ENCODE measurements around the gene MED13L. TPM values are rescaled to one million over a fixed set of nuclear protein-coding genes. Genes with fewer than 3 reads are reported as not detected.

MED13L gene
- total and polyA plus RNA-seq, 2 of the 4 experiments (the other 2 are of a cell fraction): 17.9 to 49.1 TPM

DNA sequence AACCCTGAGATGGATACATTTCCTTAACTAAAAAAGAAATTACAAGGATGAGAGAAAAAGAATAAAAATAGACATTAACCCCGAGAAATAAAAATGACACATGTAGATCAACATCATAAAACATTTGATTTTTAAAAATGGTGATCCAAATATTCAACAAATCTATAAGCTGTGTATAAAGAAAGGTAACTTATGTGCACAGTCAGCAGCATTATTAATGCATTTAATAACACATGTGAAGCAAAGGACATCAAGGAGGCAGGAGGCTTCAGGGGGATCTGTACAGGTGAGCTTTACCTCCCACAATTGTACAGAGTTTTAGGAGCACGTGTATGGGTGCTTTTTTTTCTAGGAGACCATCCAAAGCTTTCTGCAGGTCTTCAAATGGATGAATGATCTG lies 76.1 kb downstream of the MED13L start:
- no TSS peak for BruUV-seq (replicated peaks)
- no peaks in the 10 kb centered on the region for H3K27me3 ChIP-seq (ENCODE audit: control insufficient read depth, insufficient read depth, low read length)
- H3K9me1 ChIP-seq (ENCODE audit: insufficient read depth, low read length): peaks cover 17% of the 10 kb centered on the region
- intact Hi-C loops (cut with micrococcal nuclease): no loop called here
- no peak overlapping the region for H4K5ac ChIP-seq (ENCODE audit: low read depth, low read length)
- H2BK5ac ChIP-seq (ENCODE audit: low read depth, low read length, poor library complexity, severe bottlenecking): no peak overlapping the region
- H3K27ac ChIP-seq (ENCODE audit: insufficient read depth, low read length): no peak overlapping the region
- POLR2A ChIA-PET (ENCODE audit: unreplicated experiment): no interaction called here
- dilution Hi-C loops (cut with HindIII; ENCODE audit: low sequenced_read_pairs, unreplicated experiment): no loop called here
- no peak overlapping the region for H2AK5ac ChIP-seq (ENCODE audit: low read depth, low read length)
- H4K20me1 ChIP-seq (ENCODE audit: insufficient read depth, low read length): peaks cover 81% of the 10 kb centered on the region
- no CpG with 5 or more reads among the region's 2 CpGs for WGBS, 2 experiments (ENCODE audit: extremely low coverage in 2 of 2, insufficient read length in 1 of 2)
- no peak overlapping the region for H3K4ac ChIP-seq (ENCODE audit: low read depth, low read length)
- CTCF ChIA-PET: interaction anchor here (1.0 kb wide), 1 partner anchor 399 kb away, joined by 4 read pairs; no protein-coding TSS in a partner anchor
- H3K14ac ChIP-seq (replicated peaks; ENCODE audit: low read depth, low read length): peak overlapping the region; percentile 91
- H2BK120ac ChIP-seq (ENCODE audit: low read depth, low read length): no peak overlapping the region
- H3K18ac ChIP-seq (ENCODE audit: low read depth, low read length): peak overlapping the region; percentile 57
- H2AK9ac ChIP-seq (replicated peaks; ENCODE audit: low read depth, low read length, poor library complexity): no peak overlapping the region
- peak overlapping the region; percentile 86; the same call in 1 of the 2 replicates for H3K23ac ChIP-seq (ENCODE audit: low read depth, low read length)
- H4K8ac ChIP-seq (ENCODE audit: low read depth in 2 of 2, low read length in 2 of 2): no peak overlapping the region
- H3K9me3 ChIP-seq (ENCODE audit: control insufficient read depth, insufficient read depth, low read length): no peaks in the 10 kb centered on the region
- H2BK15ac ChIP-seq (ENCODE audit: low read depth, low read length): no peak overlapping the region
- H3K9ac ChIP-seq (ENCODE audit: low read depth, low read length): no peak overlapping the region
- 0 out of 2 replicates have a peak overlapping the region, but pooled peaks have one; percentile 9 for H2BK20ac ChIP-seq (ENCODE audit: low read depth, low read length)
- no peak for TF ChIP-seq ELK1 (IDR thresholded peaks at IDR 0.05; ENCODE audit: borderline replicate concordance, low read depth, low read length)
- TF ChIP-seq MAFK (IDR thresholded peaks at IDR 0.05; ENCODE audit: low read depth, low read length): peak; percentile 58
- H3K36me3 ChIP-seq (ENCODE audit: control insufficient read depth, insufficient read depth, low read length): no peaks in the 10 kb centered on the region; the same call in 1 of the 2 replicates
- no peak overlapping the region; the same call in 1 of the 2 replicates for H3K4me2 ChIP-seq (ENCODE audit: low read depth, low read length)
- in situ Hi-C loops (cut with MboI; ENCODE audit: low sequenced_read_pairs): no loop called here
- H4K91ac ChIP-seq (ENCODE audit: insufficient read depth, low read depth, low read length): no peak overlapping the region
- H3K4me3 ChIP-seq (ENCODE audit: insufficient read depth, low read depth, low read length): no peak overlapping the region
- peaks cover 15% of the 10 kb centered on the region for H3K4me1 ChIP-seq (ENCODE audit: control insufficient read depth, insufficient read depth, low read length)
- no peak overlapping the region for H3K56ac ChIP-seq (ENCODE audit: extremely low read depth, insufficient read depth, low read length)
- H2AFZ ChIP-seq (replicated peaks; ENCODE audit: low read length, poor library complexity): no peak overlapping the region
- H3K79me1 ChIP-seq (ENCODE audit: low read depth in 1 of 2, low read length in 2 of 2): peaks cover 15 to 73% of the 10 kb centered on the region in 2 experiments
- no peak for DNase-seq
- no peak for ATAC-seq (ENCODE audit: low read depth)
